ENCODE measurements around the gene SLC30A4.

SLC30A4 gene

DNA sequence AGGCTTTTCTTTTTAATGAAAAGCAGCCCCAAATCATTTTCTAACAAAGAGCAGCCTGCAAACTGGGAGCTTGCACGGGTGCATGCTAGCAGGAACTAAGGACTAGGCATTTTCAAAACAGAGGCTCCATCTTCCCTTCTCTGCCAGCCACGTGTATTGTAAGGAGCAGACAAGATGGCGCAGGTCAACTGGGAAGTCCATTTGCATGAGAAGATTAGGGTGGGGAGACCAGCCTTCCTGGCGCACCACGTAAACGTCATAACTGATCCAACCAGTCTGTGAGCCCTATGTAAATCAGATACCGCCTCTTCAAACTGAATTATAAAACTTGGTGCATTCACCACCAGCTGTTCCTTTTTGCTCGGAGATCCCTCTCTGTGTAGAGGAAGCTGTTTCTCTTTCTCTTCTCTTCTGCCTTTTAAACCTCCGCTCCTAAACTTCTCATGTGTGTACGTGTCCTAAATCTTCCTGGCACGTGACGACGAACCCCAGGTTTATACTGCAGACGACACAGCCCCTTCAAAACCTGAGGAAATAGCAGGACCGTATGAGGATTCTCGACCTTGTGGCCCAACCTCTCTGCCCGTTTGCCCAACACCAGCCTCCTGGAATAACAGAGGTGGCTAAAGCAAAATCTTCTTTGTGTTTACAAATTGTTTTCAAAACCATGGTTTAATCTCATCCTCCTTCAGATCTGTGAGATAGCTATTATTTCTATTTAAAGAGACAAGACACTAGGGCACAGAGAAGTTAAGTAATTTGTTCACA, 26.4 kb upstream of the SLC30A4 start:
- no peaks in the 10 kb centered on the region for H3K36me3 ChIP-seq
- no peak overlapping the region for H3K4me3 ChIP-seq (ENCODE audit: low read depth in 1 of 2, low read length in 1 of 2)
- peaks cover 56% of the 10 kb centered on the region for H3K27me3 ChIP-seq
- no peaks in the 10 kb centered on the region for H3K9me3 ChIP-seq
- no peak overlapping the region for H3K27ac ChIP-seq
- no peaks in the 10 kb centered on the region for H3K4me1 ChIP-seq (ENCODE audit: control insufficient read depth in 1 of 2, insufficient read depth in 1 of 2, low read depth in 1 of 2, low read length in 1 of 2)
- TF ChIP-seq, protein P1, sequence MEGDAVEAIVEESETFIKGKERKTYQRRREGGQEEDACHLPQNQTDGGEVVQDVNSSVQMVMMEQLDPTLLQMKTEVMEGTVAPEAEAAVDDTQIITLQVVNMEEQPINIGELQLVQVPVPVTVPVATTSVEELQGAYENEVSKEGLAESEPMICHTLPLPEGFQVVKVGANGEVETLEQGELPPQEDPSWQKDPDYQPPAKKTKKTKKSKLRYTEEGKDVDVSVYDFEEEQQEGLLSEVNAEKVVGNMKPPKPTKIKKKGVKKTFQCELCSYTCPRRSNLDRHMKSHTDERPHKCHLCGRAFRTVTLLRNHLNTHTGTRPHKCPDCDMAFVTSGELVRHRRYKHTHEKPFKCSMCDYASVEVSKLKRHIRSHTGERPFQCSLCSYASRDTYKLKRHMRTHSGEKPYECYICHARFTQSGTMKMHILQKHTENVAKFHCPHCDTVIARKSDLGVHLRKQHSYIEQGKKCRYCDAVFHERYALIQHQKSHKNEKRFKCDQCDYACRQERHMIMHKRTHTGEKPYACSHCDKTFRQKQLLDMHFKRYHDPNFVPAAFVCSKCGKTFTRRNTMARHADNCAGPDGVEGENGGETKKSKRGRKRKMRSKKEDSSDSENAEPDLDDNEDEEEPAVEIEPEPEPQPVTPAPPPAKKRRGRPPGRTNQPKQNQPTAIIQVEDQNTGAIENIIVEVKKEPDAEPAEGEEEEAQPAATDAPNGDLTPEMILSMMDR (IDR thresholded peaks at IDR 0.05), result no peak

DNA sequence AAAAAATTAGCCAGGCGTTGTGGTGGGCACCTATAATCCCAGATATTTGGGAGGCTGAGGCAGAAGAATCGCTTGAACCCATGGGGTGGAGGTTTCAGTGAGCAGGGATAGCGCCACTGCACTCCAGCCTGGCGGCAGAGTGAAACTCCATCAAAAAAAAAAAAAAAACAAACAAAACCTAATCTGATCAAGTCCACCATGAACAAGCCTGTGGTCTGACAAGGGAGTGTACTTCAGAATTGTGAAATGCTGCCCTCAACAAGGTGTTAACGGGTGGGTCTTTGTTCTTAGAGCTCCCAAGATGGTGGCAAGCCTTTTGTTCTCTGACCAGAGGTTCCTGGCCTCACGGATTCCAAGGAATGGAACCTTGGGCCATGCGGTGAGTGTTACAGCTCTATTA, 24.2 kb upstream of the SLC30A4 start:
- no peak overlapping the region for H3K4me3 ChIP-seq (ENCODE audit: low read depth in 1 of 2, low read length in 1 of 2)
- H3K4me1 ChIP-seq (ENCODE audit: control insufficient read depth in 1 of 2, insufficient read depth in 1 of 2, low read depth in 1 of 2, low read length in 1 of 2), result no peaks in the 10 kb centered on the region
- TF ChIP-seq, protein P1 (IDR thresholded peaks at IDR 0.05), result no peak
- H3K27me3 ChIP-seq, result peaks cover 41% of the 10 kb centered on the region
- H3K27ac ChIP-seq, result no peak overlapping the region
- no peaks in the 10 kb centered on the region for H3K9me3 ChIP-seq
- H3K36me3 ChIP-seq, result no peaks in the 10 kb centered on the region

DNA sequence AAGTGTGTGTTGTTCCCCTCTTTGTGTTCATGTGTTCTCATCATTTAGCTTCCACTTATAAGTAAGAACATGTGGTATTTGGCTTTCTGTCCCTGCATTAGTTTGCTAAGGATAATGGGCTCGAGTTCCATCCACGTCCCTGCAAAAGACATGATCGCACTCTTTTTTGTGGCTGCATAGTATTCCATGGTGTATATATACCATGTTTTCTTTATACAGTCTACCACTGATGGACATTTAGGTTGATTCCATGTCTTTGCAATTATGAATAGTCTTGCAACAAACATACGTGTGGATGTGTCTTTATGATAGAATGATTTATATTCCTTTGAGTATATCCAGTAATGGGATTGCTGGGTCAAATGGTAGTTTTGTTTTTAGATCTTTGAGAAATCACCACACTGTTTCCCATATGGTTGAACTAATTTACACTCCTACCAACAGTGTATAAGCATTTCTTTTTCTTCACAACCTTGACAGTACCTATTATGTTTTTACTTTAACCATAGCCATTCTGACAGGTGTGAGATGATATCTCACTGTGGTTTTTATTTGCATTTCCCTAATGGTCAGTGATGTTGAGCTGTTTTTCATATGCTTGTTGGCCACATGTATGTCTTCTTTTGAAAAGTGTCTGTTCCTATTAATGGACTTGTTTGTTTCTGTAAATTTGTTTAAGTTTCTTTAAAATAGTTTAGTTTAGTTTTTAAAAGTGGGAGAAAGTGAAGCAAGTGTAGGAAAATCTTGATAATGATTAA, 21.9 kb upstream of the SLC30A4 start:
- Histone ChIP-seq H3K4me1 (ENCODE audit: control insufficient read depth in 1 of 2, insufficient read depth in 1 of 2, low read depth in 1 of 2, low read length in 1 of 2) (no peaks in the 10 kb centered on the region), H3K27me3 (peaks cover 26% of the 10 kb centered on the region)
- TF ChIP-seq, protein P1 (IDR thresholded peaks at IDR 0.05), result no peak

DNA sequence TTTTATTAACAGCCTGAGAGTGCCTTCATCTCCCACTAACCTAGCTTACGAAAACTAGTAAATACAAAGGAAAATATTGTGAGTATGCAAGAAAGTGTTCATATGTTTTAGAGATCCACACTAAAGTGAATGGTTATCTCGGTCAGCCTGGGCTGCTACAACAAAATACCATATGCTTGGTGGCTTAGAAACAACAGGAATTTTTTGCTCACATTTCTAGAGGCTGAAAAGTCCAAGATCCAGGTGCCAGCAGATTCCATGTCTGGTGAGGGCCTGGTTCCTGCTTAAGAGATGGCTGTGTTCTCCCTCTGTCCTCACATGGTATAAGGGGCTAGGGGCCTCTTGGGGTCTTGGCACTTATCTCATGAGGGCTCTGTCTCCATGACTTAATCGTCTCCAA, 20.5 kb upstream of the SLC30A4 start:
- Histone ChIP-seq H3K36me3 (no peaks in the 10 kb centered on the region), H3K9me3 (no peaks in the 10 kb centered on the region), H3K4me1 (ENCODE audit: control insufficient read depth in 1 of 2, insufficient read depth in 1 of 2, low read depth in 1 of 2, low read length in 1 of 2) (no peaks in the 10 kb centered on the region), H3K4me3 (ENCODE audit: low read depth in 1 of 2, low read length in 1 of 2) (no peak overlapping the region), H3K27ac (no peak overlapping the region), H3K27me3 (peaks cover 13% of the 10 kb centered on the region)
- TF ChIP-seq, protein P1 (IDR thresholded peaks at IDR 0.05), result no peak

More for the DNA sequence above, 21.9 kb upstream of the SLC30A4 start:
- Histone ChIP-seq H3K27ac (no peak overlapping the region), H3K4me3 (ENCODE audit: low read depth in 1 of 2, low read length in 1 of 2) (no peak overlapping the region), H3K9me3 (no peaks in the 10 kb centered on the region), H3K36me3 (no peaks in the 10 kb centered on the region)

DNA sequence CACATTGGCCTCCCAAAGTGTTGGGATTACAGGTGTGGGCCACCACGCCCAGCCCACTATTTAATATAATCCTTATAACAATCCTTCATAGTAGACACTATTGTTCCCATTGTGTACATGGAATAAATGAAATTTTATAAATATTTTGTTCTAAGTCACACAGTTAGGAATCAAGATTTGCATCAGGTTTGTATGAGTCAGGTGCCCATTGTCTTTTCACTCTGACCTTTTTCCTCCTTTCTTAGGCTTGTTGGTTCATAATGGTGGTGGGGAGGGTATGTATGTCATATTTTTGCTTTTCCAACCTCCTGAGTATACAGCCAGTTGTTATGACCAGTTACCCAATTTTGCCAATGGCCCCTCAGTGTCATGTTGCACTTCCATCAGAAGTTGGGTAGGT, 18.0 kb upstream of the SLC30A4 start:
- Histone ChIP-seq H3K36me3 (no peaks in the 10 kb centered on the region), H3K9me3 (no peaks in the 10 kb centered on the region), H3K27me3 (peaks cover 13% of the 10 kb centered on the region), H3K4me1 (ENCODE audit: control insufficient read depth in 1 of 2, insufficient read depth in 1 of 2, low read depth in 1 of 2, low read length in 1 of 2) (no peaks in the 10 kb centered on the region), H3K27ac (no peak overlapping the region), H3K4me3 (ENCODE audit: low read depth in 1 of 2, low read length in 1 of 2) (no peak overlapping the region)
- TF ChIP-seq, protein P1 (IDR thresholded peaks at IDR 0.05), result no peak
